Naive thymus-derived CD4-positive, alpha-beta T cell (primary cell): ENCODE results near the gene RHBDD2. TPM values are rescaled to one million over a fixed set of nuclear protein-coding genes. Genes with fewer than 3 reads are reported as not detected.
"Not testable (repeated sequence)": the region's sequence is repeated elsewhere in the genome, so short reads cannot be mapped to it uniquely, and the experiment has no call there.

Experiments
- ATAC-seq: fragments of 150-1000 bp; cut with Tn5 transposase; 2 replicates; pipeline ENCODE4 v1.10.0; 2021; ENCODE audit warnings: mild to moderate bottlenecking, moderate library complexity
- CTCF ChIA-PET: fragments of 350-600 bp; sonication (Branson Sonifier 250); formaldehyde crosslinking; loops from one replicate; lab custom pipeline; 2021; ENCODE audit warnings: antibody characterized with exemption; lab: Charles Lee
- POLR2A ChIA-PET: fragments of 350-600 bp; sonication (Branson Sonifier 250); formaldehyde crosslinking; loops from one replicate; lab custom pipeline; 2021; ENCODE audit warnings: antibody characterized with exemption, inconsistent platforms; lab: Charles Lee
- DNase-seq, 9 donors: peaks; one replicate each; pipeline versions ENCODE4 v3.0.0 to v3.0.0-alpha.2; 2020 to 2022; ENCODE audit warnings: mixed read lengths in 1 of 9
- H3K27ac ChIP-seq: one replicate; pipeline ENCODE4 v1.7.0; 2013; ENCODE audit warnings: mild to moderate bottlenecking, low read depth, low read length, moderate library complexity
- H3K27me3 ChIP-seq, 2 donors: one replicate each; pipeline ENCODE4 v1.7.0; 2013; ENCODE audit warnings: low read length in 2 of 2, mild to moderate bottlenecking in 2 of 2, moderate library complexity in 2 of 2; ENCODE audit not compliant: control insufficient read depth in 2 of 2, insufficient read depth in 2 of 2
- H3K36me3 ChIP-seq, 3 experiments: 1 replicate in 2 of 3; 2 replicates in 1 of 3; pipeline ENCODE4 v1.7.0; 2013; ENCODE audit warnings: low read length in 3 of 3, mild to moderate bottlenecking in 3 of 3, moderate library complexity in 1 of 3; ENCODE audit not compliant: insufficient read depth in 3 of 3, control insufficient read depth in 2 of 3
- H3K4me1 ChIP-seq, 2 donors: one replicate each; pipeline ENCODE4 v1.7.0; 2013; ENCODE audit warnings: low read length in 2 of 2, mild to moderate bottlenecking in 2 of 2, moderate library complexity in 1 of 2; ENCODE audit not compliant: control insufficient read depth in 2 of 2, insufficient read depth in 2 of 2
- H3K4me3 ChIP-seq: 2 replicates; pipeline ENCODE4 v1.7.0; 2013; ENCODE audit warnings: mild to moderate bottlenecking, low read length
- H3K9me3 ChIP-seq, 3 experiments: 1 replicate in 2 of 3; 2 replicates in 1 of 3; pipeline ENCODE4 v1.7.0; 2013; ENCODE audit warnings: low read length in 3 of 3; ENCODE audit not compliant: control insufficient read depth in 2 of 3
- H3K27ac Mint-ChIP-seq, 9 donors: one replicate each; pipeline ENCODE4 v1.8.0; 2020 to 2022; ENCODE audit warnings: mixed read lengths in 9 of 9, mild to moderate bottlenecking in 8 of 9, moderate library complexity in 5 of 9, inconsistent platforms in 2 of 9
- H3K27me3 Mint-ChIP-seq, 5 donors: one replicate each; pipeline ENCODE4 v1.8.0; 2021 to 2022; ENCODE audit warnings: mixed read lengths in 5 of 5, mild to moderate bottlenecking in 1 of 5
- H3K36me3 Mint-ChIP-seq, 5 donors: one replicate each; pipeline ENCODE4 v1.8.0; 2020 to 2022; ENCODE audit warnings: mixed read lengths in 5 of 5, mild to moderate bottlenecking in 3 of 5, inconsistent platforms in 1 of 5
- H3K4me1 Mint-ChIP-seq, 7 donors: one replicate each; pipeline ENCODE4 v1.8.0; 2020 to 2022; ENCODE audit warnings: mixed read lengths in 7 of 7, mild to moderate bottlenecking in 3 of 7, inconsistent platforms in 1 of 7
- H3K4me3 Mint-ChIP-seq, 10 donors: one replicate each; pipeline ENCODE4 v1.8.0; 2020 to 2022; ENCODE audit warnings: mild to moderate bottlenecking in 10 of 10, mixed read lengths in 10 of 10, moderate library complexity in 6 of 10, inconsistent platforms in 2 of 10
- H3K9me3 Mint-ChIP-seq, 11 donors: one replicate each; pipeline ENCODE4 v1.8.0; 2020 to 2022; ENCODE audit warnings: mixed read lengths in 11 of 11, mild to moderate bottlenecking in 4 of 11, inconsistent platforms in 1 of 11, moderate library complexity in 1 of 11
- intact Hi-C, 2 donors: fragments of 100-400 bp; cut with micrococcal nuclease; formaldehyde crosslinking; loops; one replicate each; pipeline ENCODE4 v1.15.1; 2023
- polyA plus RNA-seq, 2 donors: library from polyadenylated mRNA; unstranded; fragments of 300-500 nt; fragmentation: Illumina TruSeq; gene quantifications; one replicate each; pipeline ENCODE4 v1.2.3, GENCODE V29; 2021
- total RNA-seq, 6 experiments: library from RNA in 5 of 6; stranded (reverse) in 5 of 6; gene quantifications; 1 replicate in 5 of 6; 2 replicates in 1 of 6; pipeline ENCODE4 v1.2.3 and lab custom pipeline; 2021 to 2026

The RHBDD2 gene
- total and polyA plus RNA-seq, 7 experiments from 2014 or later: 36.2 to 124 (median 73.6) TPM

DNA sequence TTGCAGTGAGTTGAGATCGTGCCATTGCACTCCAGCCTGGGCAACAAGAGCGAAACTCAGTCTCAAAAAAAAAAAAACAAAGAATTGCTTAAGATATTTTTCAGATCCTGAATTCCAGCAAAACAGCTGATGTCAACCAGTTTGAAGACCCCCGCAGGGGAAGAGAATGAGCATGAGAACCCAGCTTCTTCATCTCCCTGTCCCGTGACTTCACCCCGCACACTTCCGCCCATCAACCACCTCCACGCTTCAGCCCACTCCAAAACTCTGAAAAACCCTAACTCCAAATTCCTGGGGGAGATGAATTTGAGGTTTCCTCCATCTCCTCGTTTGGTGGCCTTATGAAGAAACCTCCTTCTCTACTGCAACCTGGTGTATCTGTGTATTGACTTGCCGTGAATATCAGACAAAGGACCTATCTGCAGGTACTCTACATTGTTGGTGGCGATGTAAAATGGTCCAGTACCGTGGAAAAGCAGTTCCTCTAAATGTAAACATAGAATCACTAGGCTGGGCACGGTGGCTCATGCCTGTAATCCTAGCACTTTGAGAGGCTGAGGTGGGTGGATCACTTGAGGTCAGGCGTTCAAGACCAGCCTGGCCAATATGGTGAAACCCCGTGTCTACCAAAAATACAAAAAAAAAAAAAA, 40.4 kb upstream of the RHBDD2 start:
- CTCF ChIA-PET: interaction anchor here (0.7 kb wide), 1 partner anchor 18 kb away, joined by 3 read pairs; no protein-coding TSS in a partner anchor
- H3K36me3 ChIP-seq, H3K4me3 Mint-ChIP-seq, H3K36me3 Mint-ChIP-seq, H3K27ac Mint-ChIP-seq, H3K4me1 ChIP-seq, H3K27ac ChIP-seq, H3K9me3 Mint-ChIP-seq, POLR2A ChIA-PET, H3K27me3 ChIP-seq, intact Hi-C loops, H3K4me3 ChIP-seq, ATAC-seq, DNase-seq, H3K27me3 Mint-ChIP-seq, H3K9me3 ChIP-seq: not testable (repeated sequence)
- H3K4me1 Mint-ChIP-seq: peaks cover 0 to 11% (median 0%) of the 10 kb centered on the region in 7 donors

DNA sequence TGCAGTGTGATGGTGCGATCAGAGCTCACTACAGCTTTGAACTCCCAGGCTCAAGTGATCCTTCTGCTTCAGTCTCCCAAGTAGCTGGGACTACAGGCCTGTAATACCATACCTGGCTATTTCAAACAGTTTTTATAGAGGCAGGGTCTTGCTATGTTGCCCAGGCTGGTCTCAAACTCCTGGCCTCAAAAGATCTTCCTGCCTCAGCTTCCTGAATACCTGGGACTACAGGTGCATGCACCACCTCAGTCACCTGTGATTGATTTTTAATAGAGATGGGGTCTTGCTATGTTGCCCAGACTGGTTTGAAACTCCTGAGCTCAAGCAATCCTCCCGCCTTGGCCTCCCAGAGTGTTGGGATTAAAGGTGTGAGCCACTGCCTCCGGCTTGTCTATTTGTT, 38.8 kb upstream of the RHBDD2 start:
- H3K4me3 ChIP-seq: no peak overlapping the region
- no peaks in the 10 kb centered on the region for H3K4me1 ChIP-seq
- CTCF ChIA-PET: no interaction called here
- no peaks in the 10 kb centered on the region for H3K36me3 Mint-ChIP-seq
- H3K9me3 Mint-ChIP-seq: peaks cover 0 to 1% (median 0%) of the 10 kb centered on the region in 11 donors
- ATAC-seq: no peak
- H3K36me3 ChIP-seq: no peaks in the 10 kb centered on the region
- no peaks in the 10 kb centered on the region for H3K27me3 Mint-ChIP-seq
- H3K27me3 ChIP-seq: no peaks in the 10 kb centered on the region
- H3K4me3 Mint-ChIP-seq: no peak overlapping the region
- no peaks in the 10 kb centered on the region for H3K9me3 ChIP-seq
- H3K27ac Mint-ChIP-seq: no peak overlapping the region
- POLR2A ChIA-PET: interaction anchor here (0.6 kb wide), 1 partner anchor 282 kb away, joined by 4 read pairs; no protein-coding TSS in a partner anchor
- peaks cover 0 to 14% (median 0%) of the 10 kb centered on the region in 7 donors for H3K4me1 Mint-ChIP-seq
- no peak overlapping the region for H3K27ac ChIP-seq
- DNase-seq: no peak
- intact Hi-C loops: no loop called here

DNA sequence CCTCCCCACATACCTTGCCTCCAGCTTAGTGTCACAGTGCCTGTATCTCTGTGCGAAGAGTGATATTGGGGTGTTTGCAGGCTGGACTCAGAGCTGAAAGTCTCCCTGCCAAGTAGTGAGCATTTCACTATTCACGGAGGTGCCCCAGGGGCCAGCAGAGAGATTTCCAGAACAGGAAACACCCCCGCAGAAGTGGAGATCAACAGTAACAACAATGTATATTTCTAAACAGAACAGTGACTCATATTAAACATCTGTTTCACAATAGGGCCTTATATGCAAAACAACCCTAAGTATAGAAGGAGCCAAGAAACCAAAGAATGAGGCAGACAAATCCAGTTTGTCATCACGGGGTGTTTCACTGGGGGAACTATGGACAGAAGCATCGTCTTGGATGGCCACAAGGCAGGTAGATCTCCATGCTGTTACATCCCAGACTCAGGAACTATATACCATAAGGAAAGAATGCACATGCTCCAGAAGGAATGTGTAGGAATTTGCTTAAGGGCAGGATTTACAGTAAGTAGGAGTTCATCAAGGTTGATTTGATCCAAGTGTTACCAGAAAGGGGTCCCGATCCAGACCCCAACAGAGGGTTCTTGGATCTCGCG, 35.9 kb upstream of the RHBDD2 start:
- H3K27ac ChIP-seq: no peak overlapping the region
- no peaks in the 10 kb centered on the region for H3K36me3 ChIP-seq
- H3K4me1 Mint-ChIP-seq: peaks cover 0 to 14% (median 0%) of the 10 kb centered on the region in 7 donors
- H3K9me3 Mint-ChIP-seq: peaks cover 0 to 1% (median 0%) of the 10 kb centered on the region in 11 donors
- H3K4me3 Mint-ChIP-seq: peak overlapping the region in 1 of 10 donors; percentile 16
- H3K27me3 Mint-ChIP-seq: no peaks in the 10 kb centered on the region
- ATAC-seq: peak; percentile 77
- intact Hi-C loops: no loop called here
- H3K27ac Mint-ChIP-seq: peak overlapping the region in 1 of 9 donors; percentile 70
- H3K4me3 ChIP-seq: no peak overlapping the region
- ChIA-PET CTCF (no interaction called here), POLR2A (no interaction called here)
- no peaks in the 10 kb centered on the region for H3K36me3 Mint-ChIP-seq
- H3K9me3 ChIP-seq: no peaks in the 10 kb centered on the region
- H3K4me1 ChIP-seq: no peaks in the 10 kb centered on the region
- H3K27me3 ChIP-seq: no peaks in the 10 kb centered on the region
- peak in 1 of 9 donors; percentile 60 for DNase-seq

DNA sequence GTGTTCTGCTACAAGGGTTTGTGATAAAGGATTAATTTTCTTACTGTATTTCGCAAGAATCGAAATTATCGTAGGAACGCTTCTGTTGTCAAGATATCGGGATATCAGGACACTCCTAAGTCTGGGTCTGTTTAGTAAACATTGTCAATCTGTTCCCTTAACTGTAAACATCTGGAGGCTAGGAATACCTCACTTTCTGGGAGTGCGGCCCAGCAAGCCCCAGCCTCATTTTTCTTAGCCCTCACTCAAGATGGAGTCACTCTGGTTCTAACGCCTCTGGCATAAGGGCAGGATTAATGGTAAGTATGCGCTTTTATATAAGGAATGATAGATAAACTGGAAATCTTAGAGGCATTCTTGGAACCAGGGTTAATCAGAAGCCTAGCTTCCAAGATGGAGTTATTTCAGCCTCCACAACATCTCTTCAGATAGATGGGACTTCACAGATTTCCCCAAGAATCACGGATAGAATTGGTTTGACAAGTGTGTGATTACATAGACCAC, 35.2 kb upstream of the RHBDD2 start:
- Histone ChIP-seq H3K36me3 (no peaks in the 10 kb centered on the region), H3K4me1 (no peaks in the 10 kb centered on the region), H3K4me3 (no peak overlapping the region), H3K27me3 (no peaks in the 10 kb centered on the region), H3K27ac (no peak overlapping the region), H3K9me3 (no peaks in the 10 kb centered on the region)
- peaks cover 0 to 1% (median 0%) of the 10 kb centered on the region in 11 donors for H3K9me3 Mint-ChIP-seq
- DNase-seq: no peak
- H3K4me3 Mint-ChIP-seq: no peak overlapping the region
- peaks cover 0 to 14% (median 0%) of the 10 kb centered on the region in 7 donors for H3K4me1 Mint-ChIP-seq
- CTCF ChIA-PET: no interaction called here
- intact Hi-C loops: no loop called here
- no peaks in the 10 kb centered on the region for H3K36me3 Mint-ChIP-seq
- H3K27me3 Mint-ChIP-seq: no peaks in the 10 kb centered on the region
- POLR2A ChIA-PET: no interaction called here
- no peak for ATAC-seq
- no peak overlapping the region for H3K27ac Mint-ChIP-seq

DNA sequence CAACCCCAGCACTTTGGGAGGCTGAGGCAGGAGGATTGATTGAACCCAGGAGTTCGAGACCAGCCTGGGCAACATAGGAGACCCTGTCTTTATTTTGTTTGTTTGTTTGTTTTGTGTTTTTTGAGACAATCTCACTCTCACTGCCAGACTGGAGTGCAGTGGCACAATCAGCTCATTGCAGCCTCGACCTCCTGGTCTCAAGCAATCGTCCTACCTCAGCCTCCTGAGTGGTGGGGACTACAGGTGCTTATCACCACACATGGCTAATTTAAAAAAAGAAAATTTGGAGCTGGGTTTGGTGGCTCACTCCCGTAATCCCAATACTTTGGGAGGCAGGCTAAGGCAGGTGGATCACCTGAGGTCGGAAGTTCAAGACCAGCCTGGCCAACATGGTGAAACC, 34.7 kb upstream of the RHBDD2 start:
- H3K4me3 Mint-ChIP-seq: no peak overlapping the region
- Histone ChIP-seq H3K27me3 (no peaks in the 10 kb centered on the region), H3K36me3 (no peaks in the 10 kb centered on the region), H3K27ac (no peak overlapping the region), H3K9me3 (no peaks in the 10 kb centered on the region), H3K4me3 (no peak overlapping the region), H3K4me1 (no peaks in the 10 kb centered on the region)
- CTCF ChIA-PET: no interaction called here
- no peaks in the 10 kb centered on the region for H3K27me3 Mint-ChIP-seq
- intact Hi-C loops: no loop called here
- peaks cover 0 to 14% (median 0%) of the 10 kb centered on the region in 7 donors for H3K4me1 Mint-ChIP-seq
- no peak for DNase-seq
- peaks cover 0 to 1% (median 0%) of the 10 kb centered on the region in 11 donors for H3K9me3 Mint-ChIP-seq
- no peak for ATAC-seq
- no peaks in the 10 kb centered on the region for H3K36me3 Mint-ChIP-seq
- no peak overlapping the region for H3K27ac Mint-ChIP-seq
- POLR2A ChIA-PET: no interaction called here

GRCh38 chr7:75845132-75845531, 33.7 kb upstream of the RHBDD2 start:
- H3K27ac Mint-ChIP-seq, H3K4me1 ChIP-seq, ATAC-seq, H3K36me3 Mint-ChIP-seq, intact Hi-C loops, DNase-seq, H3K27me3 Mint-ChIP-seq, CTCF ChIA-PET, H3K27me3 ChIP-seq, H3K4me3 ChIP-seq, H3K4me3 Mint-ChIP-seq, H3K9me3 ChIP-seq, H3K9me3 Mint-ChIP-seq, H3K36me3 ChIP-seq, H3K27ac ChIP-seq, POLR2A ChIA-PET: not testable (repeated sequence)
- peaks cover 0 to 14% (median 0%) of the 10 kb centered on the region in 7 donors for H3K4me1 Mint-ChIP-seq
